Effector memory CD4-positive, alpha-beta T cell (primary cell): ENCODE measurements around the gene ZNF330.
"Not testable (repeated sequence)": the region's sequence is repeated elsewhere in the genome, so short reads cannot be mapped to it uniquely, and the experiment has no call there.

Source experiments
- DNase-seq, 3 donors: peaks; one replicate each; pipeline ENCODE4 v3.0.0-alpha.2; 2020
- H3K27ac ChIP-seq: 2 replicates; pipeline ENCODE4 v1.7.0; 2013; ENCODE audit warnings: mild to moderate bottlenecking, low read length, moderate library complexity; ENCODE audit not compliant: insufficient read depth, poor library complexity, severe bottlenecking
- H3K27me3 ChIP-seq: replicated peaks from 2 replicates; pipeline ENCODE4 v1.7.0; 2013; ENCODE audit warnings: mild to moderate bottlenecking, low read length; ENCODE audit not compliant: insufficient read depth, control insufficient read depth, poor library complexity, severe bottlenecking
- H3K36me3 ChIP-seq: 2 replicates; pipeline ENCODE4 v1.7.0; 2013; ENCODE audit warnings: mild to moderate bottlenecking, low read length, moderate library complexity; ENCODE audit not compliant: control insufficient read depth, insufficient read depth
- H3K4me1 ChIP-seq: 2 replicates; pipeline ENCODE4 v1.7.0; 2013; ENCODE audit warnings: low read length, mild to moderate bottlenecking; ENCODE audit not compliant: control insufficient read depth, insufficient read depth, poor library complexity, severe bottlenecking
- H3K4me3 ChIP-seq: 2 replicates; pipeline ENCODE4 v1.7.0; 2013; ENCODE audit warnings: low read length, low read depth, mild to moderate bottlenecking; ENCODE audit not compliant: insufficient read depth, poor library complexity, severe bottlenecking
- H3K9me3 ChIP-seq: 2 replicates; pipeline ENCODE4 v1.7.0; 2013; ENCODE audit warnings: mild to moderate bottlenecking, low read length, moderate library complexity; ENCODE audit not compliant: control insufficient read depth

The ZNF330 gene

DNA sequence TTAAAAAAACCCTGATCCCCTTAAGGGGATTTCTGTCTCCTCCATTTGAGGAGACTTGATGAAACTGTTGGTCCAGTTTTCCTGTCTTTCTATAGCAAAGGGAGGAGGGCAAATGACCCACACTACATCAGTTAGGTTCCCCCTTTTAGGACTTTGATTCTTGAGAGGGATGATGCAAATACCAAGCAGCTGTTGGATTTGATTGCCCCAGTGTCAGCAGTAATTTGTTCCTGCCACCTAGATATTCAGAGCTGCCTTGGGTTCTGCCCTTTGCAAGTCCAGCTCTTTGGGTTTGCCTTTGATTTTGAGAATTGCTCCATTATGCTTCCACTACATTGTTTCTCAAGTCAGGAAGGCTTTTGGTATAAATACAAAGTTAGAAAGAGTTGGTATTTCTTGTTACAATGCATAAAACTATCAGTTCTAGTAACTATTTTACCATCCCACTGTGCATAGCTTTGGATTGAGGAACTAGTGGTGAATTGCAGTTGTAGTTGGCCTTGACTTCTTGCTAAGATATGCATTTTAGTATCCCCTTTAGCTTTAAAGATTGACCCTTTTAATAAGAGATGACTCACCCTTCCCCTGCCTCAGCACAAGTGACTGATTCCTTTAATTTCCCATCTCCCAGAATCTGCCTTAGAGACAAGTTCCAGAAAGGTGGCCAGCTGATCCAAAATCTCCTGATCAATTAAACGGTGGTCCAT, 24.3 kb upstream of the ZNF330 start:
- no peak overlapping the region for H3K4me3 ChIP-seq
- no peaks in the 10 kb centered on the region for H3K4me1 ChIP-seq
- DNase-seq = no peak

DNA sequence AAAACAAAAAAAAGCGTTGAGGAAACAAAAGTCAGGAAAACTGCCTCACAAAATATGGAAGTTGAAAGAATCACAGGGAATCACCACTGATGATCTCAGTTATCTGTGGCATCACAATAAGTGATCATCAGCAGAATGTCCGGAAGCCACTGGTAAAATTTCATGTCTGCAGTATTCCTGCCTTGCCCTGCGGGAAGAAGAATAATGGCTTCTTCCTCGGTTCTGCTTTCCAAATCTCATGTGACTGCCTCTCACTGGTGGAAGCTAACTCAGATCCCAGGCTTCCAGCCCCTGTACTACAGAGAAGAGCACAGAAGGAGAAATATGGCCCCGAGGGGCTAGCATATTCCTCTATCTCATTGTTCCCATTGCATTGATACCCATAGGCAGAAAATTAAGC, 12.7 kb upstream of the ZNF330 start:
- Histone ChIP-seq H3K9me3 (no peaks in the 10 kb centered on the region), H3K36me3 (no peaks in the 10 kb centered on the region), H3K27ac (no peak overlapping the region), H3K27me3 (no peaks in the 10 kb centered on the region), H3K4me3 (no peak overlapping the region), H3K4me1 (no peaks in the 10 kb centered on the region)
- no peak for DNase-seq

More for the DNA sequence above, 24.3 kb upstream of the ZNF330 start:
- H3K36me3 ChIP-seq = no peaks in the 10 kb centered on the region
- no peaks in the 10 kb centered on the region for H3K9me3 ChIP-seq
- H3K27me3 ChIP-seq = no peaks in the 10 kb centered on the region
- H3K27ac ChIP-seq = no peak overlapping the region

DNA sequence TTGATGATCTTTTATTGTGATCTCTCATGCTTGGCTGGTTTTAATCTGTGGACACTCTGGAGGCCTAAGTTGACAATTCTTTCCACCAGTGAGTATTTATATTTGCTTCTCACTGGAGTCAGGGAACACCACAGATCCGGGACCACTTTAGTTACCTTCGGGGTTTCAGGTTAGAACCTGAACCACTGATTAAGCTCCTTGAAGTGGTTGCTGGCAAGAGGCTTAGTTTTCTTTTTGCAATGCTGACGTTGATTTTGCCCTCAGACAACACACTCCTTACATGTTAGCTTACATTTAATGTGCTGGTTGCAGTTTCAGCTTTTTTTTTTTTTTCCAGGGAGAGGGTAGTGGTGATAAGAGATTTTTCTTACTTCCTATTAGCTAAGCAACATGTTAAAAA, 10.5 kb upstream of the ZNF330 start:
- no peaks in the 10 kb centered on the region for H3K9me3 ChIP-seq
- no peak overlapping the region for H3K27ac ChIP-seq
- H3K36me3 ChIP-seq = no peaks in the 10 kb centered on the region
- no peaks in the 10 kb centered on the region for H3K4me1 ChIP-seq
- H3K27me3 ChIP-seq = no peaks in the 10 kb centered on the region
- H3K4me3 ChIP-seq = no peak overlapping the region
- no peak for DNase-seq

DNA sequence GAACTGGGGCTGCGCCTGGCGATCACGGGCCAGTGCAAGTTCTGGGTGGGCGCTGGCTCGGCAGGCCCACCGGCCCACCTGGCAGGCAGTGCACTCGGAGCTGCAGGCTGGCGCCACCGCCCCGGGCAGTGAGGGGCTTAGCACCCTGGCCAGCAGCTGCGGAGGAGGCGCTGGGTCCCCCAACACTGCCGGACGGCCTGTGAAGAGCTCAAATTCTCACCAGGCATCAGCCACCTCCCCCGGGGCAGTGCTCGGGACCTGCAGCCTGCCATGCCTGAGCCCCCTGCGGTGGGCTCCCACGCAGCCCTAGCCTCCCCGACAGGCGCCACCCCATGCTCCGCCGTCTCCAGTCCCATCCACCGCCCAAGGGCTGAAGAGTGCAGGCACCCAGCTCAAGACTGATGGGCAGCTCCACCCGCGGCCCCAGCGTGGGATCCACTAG, 7.1 kb upstream of the ZNF330 start:
- H3K9me3 ChIP-seq = no peaks in the 10 kb centered on the region
- no peak for DNase-seq
- no peaks in the 10 kb centered on the region for H3K27me3 ChIP-seq
- H3K4me3 ChIP-seq = no peak overlapping the region
- no peaks in the 10 kb centered on the region for H3K4me1 ChIP-seq
- no peak overlapping the region for H3K27ac ChIP-seq
- no peaks in the 10 kb centered on the region for H3K36me3 ChIP-seq

- Histone ChIP-seq H3K4me1 (no peaks in the 10 kb centered on the region), H3K27ac (no peak overlapping the region), H3K27me3 (no peaks in the 10 kb centered on the region), H3K36me3 (no peaks in the 10 kb centered on the region), H3K4me3 (no peak overlapping the region), H3K9me3 (no peaks in the 10 kb centered on the region)
- no peak for DNase-seq
These were observed 5.7 kb upstream of the ZNF330 start for GRCh38 chr4:141215030-141215429.

- Histone ChIP-seq H3K27me3 (no peaks in the 10 kb centered on the region), H3K27ac (no peak overlapping the region), H3K9me3 (no peaks in the 10 kb centered on the region), H3K36me3 (no peaks in the 10 kb centered on the region), H3K4me3 (no peak overlapping the region), H3K4me1 (no peaks in the 10 kb centered on the region)
- DNase-seq = no peak
These were observed 4.5 kb upstream of the ZNF330 start for GRCh38 chr4:141216002-141216761.

GRCh38 chr4:141220271-141220670, 424 bp upstream of the ZNF330 start:
- peaks cover 4% of the 10 kb centered on the region for H3K36me3 ChIP-seq
- peaks cover 6% of the 10 kb centered on the region for H3K4me1 ChIP-seq
- no peak overlapping the region for H3K27ac ChIP-seq
- no peak for DNase-seq
- no peaks in the 10 kb centered on the region for H3K9me3 ChIP-seq
- H3K27me3 ChIP-seq = no peaks in the 10 kb centered on the region
- H3K4me3 ChIP-seq = peak overlapping the region; percentile 99

GRCh38 chr4:141223418-141223817, 2.7 kb downstream of the ZNF330 start:
- Histone ChIP-seq H3K27me3 (no peaks in the 10 kb centered on the region), H3K36me3 (peaks cover 23% of the 10 kb centered on the region), H3K27ac (no peak overlapping the region), H3K4me3 (no peak overlapping the region), H3K9me3 (no peaks in the 10 kb centered on the region), H3K4me1 (peaks cover 6% of the 10 kb centered on the region)
- no peak for DNase-seq

DNA sequence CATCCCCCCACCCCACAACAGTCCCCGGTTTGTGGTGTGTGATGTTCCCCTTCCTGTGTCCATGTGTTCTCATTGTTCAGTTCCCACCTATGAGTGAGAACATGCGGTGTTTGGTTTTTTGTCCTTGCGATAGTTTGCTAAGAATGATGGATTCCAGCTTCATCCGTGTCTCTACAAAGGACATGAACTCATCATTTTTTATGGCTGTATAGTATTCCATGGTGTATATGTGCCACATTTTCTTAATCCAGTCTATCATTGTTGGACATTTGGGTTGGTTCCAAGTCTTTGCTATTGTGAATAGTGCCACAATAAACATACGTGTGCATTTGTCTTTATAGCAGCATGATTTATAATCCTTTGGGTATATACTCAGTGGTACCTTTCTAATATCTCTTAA, 6.6 kb downstream of the ZNF330 start:
- H3K4me3 ChIP-seq, H3K4me1 ChIP-seq: not testable (repeated sequence)
- peaks cover 55% of the 10 kb centered on the region for H3K36me3 ChIP-seq

DNA sequence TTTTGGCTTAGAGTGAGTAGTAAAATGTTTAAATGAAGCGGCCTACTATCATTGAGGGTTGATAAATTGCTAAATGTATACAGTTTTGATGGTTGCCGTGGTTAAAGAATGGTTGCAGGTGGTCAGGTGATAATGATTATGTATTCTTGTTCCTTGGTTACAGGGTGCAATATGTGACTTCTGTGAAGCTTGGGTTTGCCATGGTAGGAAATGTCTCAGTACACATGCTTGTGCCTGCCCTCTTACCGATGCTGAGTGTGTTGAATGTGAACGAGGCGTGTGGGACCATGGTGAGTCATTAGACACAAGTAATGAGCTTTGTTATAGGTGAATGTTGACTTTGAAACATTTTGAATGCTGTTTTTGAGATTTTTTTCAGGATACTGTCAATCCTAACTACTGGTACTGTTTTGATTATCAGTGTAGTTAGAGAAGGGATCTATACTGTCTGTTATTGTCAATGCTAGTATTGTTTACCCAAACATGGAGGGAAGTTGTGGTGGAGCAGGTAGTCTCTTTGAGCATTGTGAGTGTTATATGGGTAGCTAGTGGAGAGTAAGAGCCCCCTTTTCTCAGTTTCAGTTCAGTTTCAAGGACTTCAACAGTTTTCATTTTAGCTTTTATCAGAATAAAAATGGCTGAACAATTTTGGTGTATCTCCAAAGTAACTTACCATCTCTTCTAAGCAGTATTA, 8.9 kb downstream of the ZNF330 start:
- Histone ChIP-seq H3K4me1 (no peaks in the 10 kb centered on the region), H3K4me3 (no peak overlapping the region), H3K36me3 (peaks cover 71% of the 10 kb centered on the region), H3K27me3 (no peaks in the 10 kb centered on the region), H3K27ac (no peak overlapping the region), H3K9me3 (no peaks in the 10 kb centered on the region)
- DNase-seq = no peak

More for the DNA sequence above, 6.6 kb downstream of the ZNF330 start:
- not testable (repeated sequence) for H3K9me3 ChIP-seq, DNase-seq, H3K27ac ChIP-seq, H3K27me3 ChIP-seq
